SH-SY5Y (cell line): ENCODE results near the gene EGFLAM.

Experiments used
- GATA2 ChIP-seq: IDR thresholded peaks from 2 replicates; pipeline ENCODE4 v1.6.1; 2011; ENCODE audit warnings: mild to moderate bottlenecking, low read depth, low read length
- GATA3 ChIP-seq: IDR thresholded peaks from 2 replicates; pipeline ENCODE4 v1.6.1; 2011; ENCODE audit warnings: low read depth, mild to moderate bottlenecking, low read length, moderate library complexity

DNA sequence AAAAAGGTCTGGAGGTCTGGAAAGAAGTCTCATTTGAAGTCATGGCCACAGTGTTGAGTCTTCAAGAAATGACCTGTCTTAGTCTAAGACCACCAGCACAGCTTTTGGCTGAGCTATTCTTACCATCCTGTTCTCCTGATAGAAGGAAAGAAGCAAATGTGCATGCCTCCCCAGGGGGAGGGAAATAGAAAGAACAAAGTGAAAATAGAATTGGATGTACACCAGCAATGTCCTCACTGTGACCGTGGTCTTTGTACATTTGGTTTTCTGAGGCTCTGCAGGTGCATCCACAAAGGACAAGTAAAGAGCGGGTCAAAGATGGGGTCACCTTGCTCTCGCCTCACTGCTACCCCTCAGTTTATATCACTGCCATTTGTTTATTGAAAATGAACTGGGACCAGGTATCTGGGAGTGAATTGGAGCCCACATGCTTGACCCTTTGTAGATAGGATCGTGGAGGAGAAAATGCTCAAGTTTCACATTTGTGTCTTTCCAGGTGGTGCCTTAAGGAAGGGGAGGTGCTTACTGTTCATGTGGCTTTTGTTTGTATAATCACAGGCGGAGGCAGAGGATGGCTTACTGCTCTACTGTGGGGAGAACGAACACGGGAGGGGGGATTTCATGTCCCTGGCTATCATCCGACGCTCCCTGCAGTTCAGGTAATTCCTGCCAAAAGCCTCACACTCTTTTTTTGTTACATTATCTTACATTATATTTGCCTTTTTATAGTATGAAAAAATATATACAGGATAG lies 150.3 kb downstream of the EGFLAM start:
- TF ChIP-seq GATA2 (no peak), GATA3 (no peak)
